Fibroblast of skin of back (primary cell): ENCODE data around the gene PTMS.

Experiments used
- DNase-seq: peaks from one replicate; pipeline ENCODE4 v3.0.0-alpha.2; 2013

The PTMS gene

GRCh38 chr12:6788972-6789924 is 23.1 kb downstream of the PTMS start, which contains the start of gene CD4:
Gene CD4 (plus strand): TSS chr12:6789528. CDS start chr12:6800139, 10,611 bp downstream.
- no peak for DNase-seq

- no peak for DNase-seq
Measured at GRCh38 chr12:6790496-6791150, 24.5 kb downstream of the PTMS start.

- no peak for DNase-seq
Measured at GRCh38 chr12:6791931-6792520, 25.9 kb downstream of the PTMS start.

- no peak for DNase-seq
Measured at GRCh38 chr12:6792522-6793201, 26.5 kb downstream of the PTMS start.

GRCh38 chr12:6795088-6795487 is 28.9 kb downstream of the PTMS start:
- DNase-seq = no peak

GRCh38 chr12:6796576-6796975 is 30.4 kb downstream of the PTMS start:
- DNase-seq = no peak

GRCh38 chr12:6799147-6799546 is 33.0 kb downstream of the PTMS start:
- DNase-seq = no peak

- no peak for DNase-seq
Measured at GRCh38 chr12:6807170-6807569, 41.0 kb downstream of the PTMS start.

GRCh38 chr12:6809056-6809455 is 42.9 kb downstream of the PTMS start:
- DNase-seq = no peak

GRCh38 chr12:6810758-6811157 is 44.6 kb downstream of the PTMS start:
- no peak for DNase-seq

GRCh38 chr12:6813363-6813762 is 47.2 kb downstream of the PTMS start:
- no peak for DNase-seq

- no peak for DNase-seq
Measured at GRCh38 chr12:6816598-6816997, 50.4 kb downstream of the PTMS start.

GRCh38 chr12:6817098-6817497 is 50.9 kb downstream of the PTMS start:
- no peak for DNase-seq

- DNase-seq = no peak
Measured at GRCh38 chr12:6817662-6818157, 51.5 kb downstream of the PTMS start.

GRCh38 chr12:6818222-6818621 is 52.1 kb downstream of the PTMS start:
- no peak for DNase-seq

GRCh38 chr12:6818645-6819044 is 52.5 kb downstream of the PTMS start:
- no peak for DNase-seq

GRCh38 chr12:6819106-6820030 is 53.2 kb downstream of the PTMS start:
- no peak for DNase-seq

GRCh38 chr12:6820166-6820565 is 54.0 kb downstream of the PTMS start:
- no peak for DNase-seq
